Naive thymus-derived CD4-positive, alpha-beta T cell (primary cell): ENCODE results near the gene TOMM7. TPM values are rescaled to one million over a fixed set of nuclear protein-coding genes. Genes with fewer than 3 reads are reported as not detected.

Source experiments
- ATAC-seq: fragments of 150-1000 bp; cut with Tn5 transposase; 2 replicates; pipeline ENCODE4 v1.10.0; 2021; ENCODE audit warnings: mild to moderate bottlenecking, moderate library complexity
- CTCF ChIA-PET: fragments of 350-600 bp; sonication (Branson Sonifier 250); formaldehyde crosslinking; loops from one replicate; lab custom pipeline; 2021; ENCODE audit warnings: antibody characterized with exemption; lab: Charles Lee
- POLR2A ChIA-PET: fragments of 350-600 bp; sonication (Branson Sonifier 250); formaldehyde crosslinking; loops from one replicate; lab custom pipeline; 2021; ENCODE audit warnings: antibody characterized with exemption, inconsistent platforms; lab: Charles Lee
- DNase-seq, 9 donors: peaks; one replicate each; pipeline versions ENCODE4 v3.0.0 to v3.0.0-alpha.2; 2020 to 2022; ENCODE audit warnings: mixed read lengths in 1 of 9
- H3K27ac ChIP-seq: one replicate; pipeline ENCODE4 v1.7.0; 2013; ENCODE audit warnings: mild to moderate bottlenecking, low read depth, low read length, moderate library complexity
- H3K27me3 ChIP-seq, 2 donors: one replicate each; pipeline ENCODE4 v1.7.0; 2013; ENCODE audit warnings: low read length in 2 of 2, mild to moderate bottlenecking in 2 of 2, moderate library complexity in 2 of 2; ENCODE audit not compliant: control insufficient read depth in 2 of 2, insufficient read depth in 2 of 2
- H3K36me3 ChIP-seq, 3 experiments: 1 replicate in 2 of 3; 2 replicates in 1 of 3; pipeline ENCODE4 v1.7.0; 2013; ENCODE audit warnings: low read length in 3 of 3, mild to moderate bottlenecking in 3 of 3, moderate library complexity in 1 of 3; ENCODE audit not compliant: insufficient read depth in 3 of 3, control insufficient read depth in 2 of 3
- H3K4me1 ChIP-seq, 2 donors: one replicate each; pipeline ENCODE4 v1.7.0; 2013; ENCODE audit warnings: low read length in 2 of 2, mild to moderate bottlenecking in 2 of 2, moderate library complexity in 1 of 2; ENCODE audit not compliant: control insufficient read depth in 2 of 2, insufficient read depth in 2 of 2
- H3K4me3 ChIP-seq: 2 replicates; pipeline ENCODE4 v1.7.0; 2013; ENCODE audit warnings: mild to moderate bottlenecking, low read length
- H3K9me3 ChIP-seq, 3 experiments: 1 replicate in 2 of 3; 2 replicates in 1 of 3; pipeline ENCODE4 v1.7.0; 2013; ENCODE audit warnings: low read length in 3 of 3; ENCODE audit not compliant: control insufficient read depth in 2 of 3
- H3K27ac Mint-ChIP-seq, 9 donors: one replicate each; pipeline ENCODE4 v1.8.0; 2020 to 2022; ENCODE audit warnings: mixed read lengths in 9 of 9, mild to moderate bottlenecking in 8 of 9, moderate library complexity in 5 of 9, inconsistent platforms in 2 of 9
- H3K27me3 Mint-ChIP-seq, 5 donors: one replicate each; pipeline ENCODE4 v1.8.0; 2021 to 2022; ENCODE audit warnings: mixed read lengths in 5 of 5, mild to moderate bottlenecking in 1 of 5
- H3K36me3 Mint-ChIP-seq, 5 donors: one replicate each; pipeline ENCODE4 v1.8.0; 2020 to 2022; ENCODE audit warnings: mixed read lengths in 5 of 5, mild to moderate bottlenecking in 3 of 5, inconsistent platforms in 1 of 5
- H3K4me1 Mint-ChIP-seq, 7 donors: one replicate each; pipeline ENCODE4 v1.8.0; 2020 to 2022; ENCODE audit warnings: mixed read lengths in 7 of 7, mild to moderate bottlenecking in 3 of 7, inconsistent platforms in 1 of 7
- H3K4me3 Mint-ChIP-seq, 10 donors: one replicate each; pipeline ENCODE4 v1.8.0; 2020 to 2022; ENCODE audit warnings: mild to moderate bottlenecking in 10 of 10, mixed read lengths in 10 of 10, moderate library complexity in 6 of 10, inconsistent platforms in 2 of 10
- H3K9me3 Mint-ChIP-seq, 11 donors: one replicate each; pipeline ENCODE4 v1.8.0; 2020 to 2022; ENCODE audit warnings: mixed read lengths in 11 of 11, mild to moderate bottlenecking in 4 of 11, inconsistent platforms in 1 of 11, moderate library complexity in 1 of 11
- intact Hi-C, 2 donors: fragments of 100-400 bp; cut with micrococcal nuclease; formaldehyde crosslinking; loops; one replicate each; pipeline ENCODE4 v1.15.1; 2023
- polyA plus RNA-seq, 2 donors: library from polyadenylated mRNA; unstranded; fragments of 300-500 nt; fragmentation: Illumina TruSeq; gene quantifications; one replicate each; pipeline ENCODE4 v1.2.3, GENCODE V29; 2021
- total RNA-seq, 6 experiments: library from RNA in 5 of 6; stranded (reverse) in 5 of 6; gene quantifications; 1 replicate in 5 of 6; 2 replicates in 1 of 6; pipeline ENCODE4 v1.2.3 and lab custom pipeline; 2021 to 2026

The TOMM7 gene
- total and polyA plus RNA-seq, 7 experiments from 2014 or later: 302 to 737 (median 498) TPM

- Mint-ChIP-seq H3K27ac (peak overlapping the region in 1 of 9 donors; percentile 25), H3K36me3 (peaks cover 4 to 31% (median 10%) of the 10 kb centered on the region in 5 donors), H3K9me3 (no peaks in the 10 kb centered on the region), H3K27me3 (no peaks in the 10 kb centered on the region), H3K4me1 (peaks cover 7 to 41% (median 9%) of the 10 kb centered on the region in 7 donors), H3K4me3 (no peak overlapping the region)
- Histone ChIP-seq H3K4me3 (no peak overlapping the region), H3K27ac (no peak overlapping the region), H3K9me3 (no peaks in the 10 kb centered on the region), H3K4me1 (peaks cover 0 to 2% of the 10 kb centered on the region in 2 donors), H3K27me3 (no peaks in the 10 kb centered on the region), H3K36me3 (peaks cover 0 to 13% (median 0%) of the 10 kb centered on the region in 3 experiments)
- DNase-seq (no peak), ATAC-seq (no peak)
- ChIA-PET CTCF (interaction anchor here (1.0 to 1.5 kb wide), 2 partner anchors 55 to 195 kb away, joined by 3 to 7 read pairs; no protein-coding TSS in a partner anchor), POLR2A (no interaction called here)
- intact Hi-C loops: loop anchor here in 1 of 2 donors (1.0 kb wide), 1 partner anchor 300 kb away; no protein-coding TSS in a partner anchor
Measured at GRCh38 chr7:22860337-22860736, 37.7 kb upstream of the TOMM7 start.

DNA sequence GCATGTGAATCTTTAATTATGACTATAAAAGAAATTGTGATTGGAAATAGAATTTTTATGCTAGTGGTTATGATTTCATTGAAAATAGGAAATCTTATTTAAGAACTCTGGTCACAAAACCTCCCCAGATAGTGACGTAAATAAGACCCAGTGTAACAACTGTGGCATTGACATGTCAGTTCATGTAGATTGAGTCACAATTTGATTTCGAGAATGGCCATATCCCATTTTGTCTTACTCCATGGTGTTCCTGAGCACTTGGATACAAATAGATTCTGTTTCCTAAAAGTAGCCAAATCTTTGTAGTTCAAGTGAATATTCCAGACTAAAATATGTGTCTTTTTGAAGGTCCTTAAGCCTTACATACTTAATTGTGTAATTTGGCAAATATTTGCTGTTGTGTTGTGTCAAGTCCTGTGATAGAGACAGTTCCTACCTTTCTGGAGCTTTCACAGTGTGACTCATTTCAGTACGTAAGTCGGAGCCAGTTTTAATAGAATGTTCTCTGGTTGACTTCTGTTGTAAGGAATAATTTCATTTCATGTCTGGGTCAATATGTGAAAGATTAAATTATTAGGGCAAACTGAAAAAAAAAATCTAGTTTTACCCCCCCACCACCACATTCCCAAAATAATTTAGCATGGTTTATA, 37.1 kb upstream of the TOMM7 start:
- POLR2A ChIA-PET: no interaction called here
- no peak for DNase-seq
- peak overlapping the region in 1 of 9 donors; percentile 25 for H3K27ac Mint-ChIP-seq
- H3K27me3 Mint-ChIP-seq: no peaks in the 10 kb centered on the region
- no peak overlapping the region for H3K4me3 Mint-ChIP-seq
- H3K27ac ChIP-seq: no peak overlapping the region
- H3K4me1 ChIP-seq: peaks cover 0 to 4% of the 10 kb centered on the region in 2 donors
- intact Hi-C loops: loop anchor here (1.0 to 10.0 kb wide), 5 partner anchors 185 to 735 kb away; partner anchors contain the start of genes CCDC126 (in 1 of the 2), IGF2BP3 (in 1 of the 2) and NUP42 (in 1 of the 2)
- H3K36me3 ChIP-seq: peaks cover 0 to 13% (median 0%) of the 10 kb centered on the region in 3 experiments
- CTCF ChIA-PET: interaction anchor here (1.0 to 1.5 kb wide), 2 partner anchors 55 to 195 kb away, joined by 3 to 7 read pairs; no protein-coding TSS in a partner anchor
- H3K9me3 Mint-ChIP-seq: no peaks in the 10 kb centered on the region
- peaks cover 4 to 28% (median 10%) of the 10 kb centered on the region in 5 donors for H3K36me3 Mint-ChIP-seq
- no peak for ATAC-seq
- H3K4me3 ChIP-seq: no peak overlapping the region
- H3K4me1 Mint-ChIP-seq: peaks cover 8 to 45% (median 12%) of the 10 kb centered on the region in 7 donors
- H3K9me3 ChIP-seq: no peaks in the 10 kb centered on the region
- no peaks in the 10 kb centered on the region for H3K27me3 ChIP-seq

- H3K4me3 Mint-ChIP-seq: no peak overlapping the region
- H3K27me3 Mint-ChIP-seq: no peaks in the 10 kb centered on the region
- H3K4me1 ChIP-seq: peaks cover 0 to 4% of the 10 kb centered on the region in 2 donors
- POLR2A ChIA-PET: no interaction called here
- no peak overlapping the region for H3K4me3 ChIP-seq
- peaks cover 8 to 45% (median 13%) of the 10 kb centered on the region in 7 donors for H3K4me1 Mint-ChIP-seq
- no peaks in the 10 kb centered on the region for H3K9me3 Mint-ChIP-seq
- H3K9me3 ChIP-seq: no peaks in the 10 kb centered on the region
- H3K27me3 ChIP-seq: no peaks in the 10 kb centered on the region
- no peak for ATAC-seq
- H3K27ac ChIP-seq: no peak overlapping the region
- peaks cover 4 to 26% (median 10%) of the 10 kb centered on the region in 5 donors for H3K36me3 Mint-ChIP-seq
- peaks cover 0 to 18% (median 0%) of the 10 kb centered on the region in 3 experiments for H3K36me3 ChIP-seq
- peak overlapping the region in 1 of 9 donors; percentile 25 for H3K27ac Mint-ChIP-seq
- CTCF ChIA-PET: no interaction called here
- DNase-seq: no peak
- intact Hi-C loops: loop anchor here (10.0 kb wide), 4 partner anchors 184 to 736 kb away; partner anchors contain the start of genes CCDC126 (in 1 of the 2), IGF2BP3 (in 1 of the 2) and NUP42 (in 1 of the 2)
Measured at GRCh38 chr7:22858640-22859561, 36.3 kb upstream of the TOMM7 start.

GRCh38 chr7:22858274-22858639, 35.6 kb upstream of the TOMM7 start:
- DNase-seq: no peak
- Histone ChIP-seq H3K4me1 (peaks cover 0 to 4% of the 10 kb centered on the region in 2 donors), H3K27me3 (no peaks in the 10 kb centered on the region), H3K36me3 (peaks cover 0 to 18% (median 0%) of the 10 kb centered on the region in 3 experiments), H3K27ac (no peak overlapping the region), H3K9me3 (no peaks in the 10 kb centered on the region), H3K4me3 (no peak overlapping the region)
- Mint-ChIP-seq H3K27me3 (peaks cover 0 to 4% (median 0%) of the 10 kb centered on the region in 5 donors), H3K27ac (peak overlapping the region in 1 of 9 donors; percentile 25), H3K9me3 (no peaks in the 10 kb centered on the region), H3K4me3 (no peak overlapping the region), H3K36me3 (peaks cover 4 to 23% (median 10%) of the 10 kb centered on the region in 5 donors), H3K4me1 (peaks cover 12 to 50% (median 18%) of the 10 kb centered on the region in 7 donors)
- CTCF ChIA-PET: no interaction called here
- POLR2A ChIA-PET: no interaction called here
- no peak for ATAC-seq
- intact Hi-C loops: loop anchor here (10.0 kb wide), 4 partner anchors 183 to 737 kb away; partner anchors contain the start of genes CCDC126 (in 1 of the 2), IGF2BP3 (in 1 of the 2) and NUP42 (in 1 of the 2)

GRCh38 chr7:22856416-22856815, 33.8 kb upstream of the TOMM7 start:
- H3K4me3 ChIP-seq: no peak overlapping the region
- peaks cover 0 to 4% of the 10 kb centered on the region in 2 donors for H3K4me1 ChIP-seq
- peak overlapping the region in 2 of 9 donors; percentile 13 to 43 for H3K27ac Mint-ChIP-seq
- peaks cover 0 to 5% (median 0%) of the 10 kb centered on the region in 5 donors for H3K27me3 Mint-ChIP-seq
- no peaks in the 10 kb centered on the region for H3K9me3 ChIP-seq
- H3K36me3 Mint-ChIP-seq: peaks cover 4 to 21% (median 10%) of the 10 kb centered on the region in 5 donors
- intact Hi-C loops: loop anchor here (2.0 to 10.0 kb wide), 5 partner anchors 128 to 738 kb away; partner anchors contain the start of genes CCDC126 (in 1 of the 2), IGF2BP3 (in 1 of the 2) and NUP42 (in 1 of the 2)
- H3K4me3 Mint-ChIP-seq: peak overlapping the region in 3 of 10 donors; percentile 4 to 17 (median 13)
- DNase-seq (no peak), ATAC-seq (no peak)
- H3K4me1 Mint-ChIP-seq: peaks cover 14 to 51% (median 17%) of the 10 kb centered on the region in 7 donors
- ChIA-PET POLR2A (interaction anchor here (0.6 to 1.6 kb wide), 2 partner anchors 34 to 156 kb away, joined by 3 to 6 read pairs; partner anchors contain the start of gene TOMM7), CTCF (no interaction called here)
- peaks cover 0 to 18% (median 0%) of the 10 kb centered on the region in 3 experiments for H3K36me3 ChIP-seq
- H3K9me3 Mint-ChIP-seq: no peaks in the 10 kb centered on the region
- H3K27me3 ChIP-seq: no peaks in the 10 kb centered on the region
- no peak overlapping the region for H3K27ac ChIP-seq
